GM19025 (cell line): ENCODE data around the gene RNASEL.
A peak's percentile ranks its signal among the peaks of the same experiment; 100 is the strongest.

ENCODE experiments used
- ATAC-seq: cut with Tn5 transposase; IDR thresholded peaks from one replicate; pipeline ENCODE4 v1.9.1; 2021; ENCODE audit warnings: mild to moderate bottlenecking, low read depth, moderate library complexity; ENCODE audit not compliant: unreplicated experiment

The RNASEL gene

GRCh38 chr1:182621906-182622305, 32.9 kb upstream of the RNASEL start:
- ATAC-seq = no peak

GRCh38 chr1:182620924-182621585, 32.0 kb upstream of the RNASEL start:
- ATAC-seq = no peak

GRCh38 chr1:182617734-182618351, 28.8 kb upstream of the RNASEL start:
- ATAC-seq = no peak

GRCh38 chr1:182617014-182617429, 28.0 kb upstream of the RNASEL start:
- no peak for ATAC-seq

GRCh38 chr1:182616130-182617013, 27.3 kb upstream of the RNASEL start:
- peak; percentile 82 for ATAC-seq

GRCh38 chr1:182615468-182616129, 26.5 kb upstream of the RNASEL start:
- peak; percentile 19 for ATAC-seq

- peak; percentile 37 for ATAC-seq
Measured at GRCh38 chr1:182614796-182615454, 25.9 kb upstream of the RNASEL start.

- ATAC-seq = no peak
Measured at GRCh38 chr1:182611787-182612186, 22.7 kb upstream of the RNASEL start.

- ATAC-seq = no peak
Measured at GRCh38 chr1:182611326-182611725, 22.3 kb upstream of the RNASEL start.

GRCh38 chr1:182610606-182611194, 21.6 kb upstream of the RNASEL start:
- ATAC-seq = no peak

GRCh38 chr1:182608845-182609610, 20.0 kb upstream of the RNASEL start:
- no peak for ATAC-seq

GRCh38 chr1:182608236-182608635, 19.2 kb upstream of the RNASEL start:
- ATAC-seq = no peak

GRCh38 chr1:182607566-182607965, 18.5 kb upstream of the RNASEL start:
- ATAC-seq = no peak

- ATAC-seq = peak; percentile 93
Measured at GRCh38 chr1:182604175-182605164, 15.4 kb upstream of the RNASEL start, which contains the start of gene RGS16. Gene RGS16, minus strand, starts transcription at chr1:182604389. Its CDS starts 130 bp downstream, at chr1:182604259.

GRCh38 chr1:182603646-182604174, 14.7 kb upstream of the RNASEL start:
- no peak for ATAC-seq

GRCh38 chr1:182602935-182603645, 14.0 kb upstream of the RNASEL start:
- no peak for ATAC-seq

GRCh38 chr1:182601913-182602312, 12.9 kb upstream of the RNASEL start:
- ATAC-seq = no peak
